K562 (cell line): Measurements from ENCODE around the gene SLC26A2. TPM values are rescaled to one million over a fixed set of nuclear protein-coding genes. Genes with fewer than 3 reads are reported as not detected.

Experiments
- ATAC-seq: fragments of 200-7000 bp; cut with Tn5 transposase; 3 replicates; pipeline ENCODE4 v1.9.1; 2020; ENCODE audit warnings: moderate library complexity
- BruUV-seq: library from RNA; stranded (reverse); fragments of 400-500 nt; replicated peaks from 2 replicates; lab custom pipeline; 2021; lab: Mats Ljungman, UMichigan
- CTCF ChIA-PET: fragments of 300-600 bp; formaldehyde crosslinking; extraction: SDS; loops from one replicate; lab custom pipeline; 2021; ENCODE audit warnings: low intra/inter-chr PET ratio; lab: Yijun Ruan, JAX
- POLR2A ChIA-PET: fragments of 300-600, 350-650 bp; sonication (Branson Sonifier 250); formaldehyde crosslinking; extraction: SDS; loops from one replicate; lab custom pipeline; 2021; ENCODE audit warnings: antibody characterized with exemption, inconsistent platforms; lab: Yijun Ruan, JAX
- DNase-seq, 4 experiments: peaks; one replicate each; pipeline versions ENCODE4 v3.0.0 to v3.0.0-alpha.2; 2011 to 2018; ENCODE audit warnings: low spot score in 3 of 4, mixed read lengths in 3 of 4; ENCODE audit errors: extremely low read depth in 1 of 4
- FAIRE-seq: peaks from 2 replicates; lab custom pipeline; 2011; peaks lifted over from hg19 to GRCh38; lab: Jason Lieb, UNC
- H2AFZ ChIP-seq: 2 replicates; pipeline ENCODE4 v1.6.0; 2011; ENCODE audit warnings: low read depth, low read length, control low read depth, inconsistent platforms
- H3K27ac ChIP-seq: fragments of 200-600 bp; 3 replicates; pipeline ENCODE4 v1.8.0; 2011; ENCODE audit warnings: low read depth, mild to moderate bottlenecking, control low read depth, inconsistent platforms, low read length, moderate library complexity, mixed read lengths; ENCODE audit errors: extremely low read depth
- H3K27me3 ChIP-seq, 2 experiments: fragments of 300-600 bp in 1 of 2; 2 replicates in 1 of 2; 3 replicates in 1 of 2; pipeline versions ENCODE4 v1.6.0 to v1.8.0; 2011; ENCODE audit warnings: inconsistent platforms in 2 of 2, low read length in 2 of 2, mild to moderate bottlenecking in 1 of 2, mixed read lengths in 1 of 2, moderate library complexity in 1 of 2; ENCODE audit not compliant: control insufficient read depth in 2 of 2, insufficient read depth in 2 of 2
- H3K36me3 ChIP-seq: fragments of 300-600 bp; 3 replicates; pipeline ENCODE4 v1.8.0; 2011; ENCODE audit warnings: mild to moderate bottlenecking, low read length, inconsistent platforms; ENCODE audit not compliant: control insufficient read depth, insufficient read depth
- H3K4me1 ChIP-seq, 2 experiments: fragments of 200-600 bp in 1 of 2; replicated peaks in 1 of 2; 2 replicates in 1 of 2; 3 replicates in 1 of 2; pipeline versions ENCODE4 v1.5.1 to v1.8.0; 2011; ENCODE audit warnings: inconsistent platforms in 2 of 2, low read length in 2 of 2, mild to moderate bottlenecking in 1 of 2, mixed read lengths in 1 of 2, moderate library complexity in 1 of 2; ENCODE audit not compliant: control insufficient read depth in 2 of 2, insufficient read depth in 2 of 2
- H3K4me2 ChIP-seq: 2 replicates; pipeline ENCODE4 v1.6.1; 2011; ENCODE audit warnings: low read length, control low read depth, inconsistent platforms, mixed read lengths; ENCODE audit not compliant: insufficient read depth
- H3K4me3 ChIP-seq: fragments of 200-600 bp; sonication (generic), shearing (Covaris generic); 2 replicates; pipeline ENCODE4 v1.5.1; 2016; ENCODE audit warnings: control low read depth, inconsistent platforms
- H3K79me2 ChIP-seq: fragments of 200-600 bp; 3 replicates; pipeline ENCODE4 v1.8.0; 2011; ENCODE audit warnings: low read length, inconsistent platforms; ENCODE audit not compliant: control insufficient read depth, insufficient read depth
- H3K9ac ChIP-seq, 2 experiments: 2 replicates each; pipeline versions ENCODE4 v1.6.0 to v1.6.1; 2011; ENCODE audit warnings: low read depth in 2 of 2, low read length in 2 of 2, control low read depth in 1 of 2, inconsistent platforms in 1 of 2, mild to moderate bottlenecking in 1 of 2, mixed read lengths in 1 of 2; ENCODE audit not compliant: insufficient read depth in 1 of 2
- H3K9me1 ChIP-seq: one replicate; pipeline ENCODE4 v1.6.0; 2011; ENCODE audit warnings: inconsistent platforms, mild to moderate bottlenecking, low read length, moderate library complexity; ENCODE audit not compliant: control insufficient read depth, insufficient read depth
- H3K9me3 ChIP-seq: replicated peaks from 2 replicates; pipeline ENCODE4 v1.5.1; 2011; ENCODE audit warnings: low read depth, low read length, inconsistent platforms; ENCODE audit not compliant: control insufficient read depth, insufficient read depth
- H4K20me1 ChIP-seq: replicated peaks from 2 replicates; pipeline ENCODE4 v1.6.1; 2011; ENCODE audit warnings: low read length, inconsistent platforms, mixed read lengths; ENCODE audit not compliant: control insufficient read depth, insufficient read depth
- ATF7 ChIP-seq: fragments of 450-650 bp; IDR thresholded peaks from 2 replicates; pipeline ENCODE4 v1.7.1; 2014; ENCODE audit warnings: mild to moderate bottlenecking, moderate library complexity
- BRF1 ChIP-seq: IDR thresholded peaks from 3 replicates; pipeline ENCODE4 v1.6.1; 2011; ENCODE audit warnings: borderline replicate concordance, mild to moderate bottlenecking; ENCODE audit not compliant: insufficient read length; ENCODE audit errors: extremely low read depth
- CBX3 ChIP-seq, 2 experiments: IDR thresholded peaks; 1 replicate in 1 of 2; 2 replicates in 1 of 2; pipeline ENCODE4 v1.6.1; 2012; ENCODE audit warnings: inconsistent platforms in 2 of 2, low read length in 2 of 2, borderline replicate concordance in 1 of 2, control low read depth in 1 of 2
- CC2D1A ChIP-seq: fragments of 450-650 bp; IDR thresholded peaks from 2 replicates; pipeline ENCODE4 v1.6.1; 2017; ENCODE audit warnings: mild to moderate bottlenecking
- CXXC5 ChIP-seq: fragments of 250-450 bp; sonication (Bioruptor Pico); IDR thresholded peaks from 2 replicates; pipeline ENCODE4 v1.8.0; 2022; ENCODE audit warnings: inconsistent platforms, mild to moderate bottlenecking, moderate library complexity
- FOXJ2 ChIP-seq: fragments of 200-800 bp; sonication (Bioruptor generic); IDR thresholded peaks from 2 replicates; pipeline ENCODE4 v1.6.1; 2016; ENCODE audit warnings: missing genetic modification characterization, missing compliant biosample characterization
- GTF2F1 ChIP-seq: IDR thresholded peaks from 2 replicates; pipeline ENCODE4 v1.6.1; 2011; ENCODE audit warnings: low read depth, low read length, improper control_type of control experiment
- KDM1A ChIP-seq, 2 experiments: fragments of 450-650 bp; IDR thresholded peaks; 2 replicates each; pipeline ENCODE4 v1.6.1; 2016; ENCODE audit warnings: mild to moderate bottlenecking in 2 of 2
- PHF8 ChIP-seq: fragments of 200-600 bp; sonication (generic); IDR thresholded peaks from 2 replicates; pipeline ENCODE4 v1.6.1; 2012; ENCODE audit warnings: mixed run types, mild to moderate bottlenecking, inconsistent platforms, low read length, moderate library complexity, borderline replicate concordance
- RAD21 ChIP-seq, 2 experiments: fragments of 250-450 bp in 1 of 2; fragments of 450-650 bp in 1 of 2; sonication (Bioruptor Pico) in 1 of 2; formaldehyde crosslinking in 1 of 2; IDR thresholded peaks in 1 of 2; conservative IDR thresholded peaks in 1 of 2; 2 replicates each; pipeline versions ENCODE4 v1.4.0 to v1.8.0; 2020 to 2022; ENCODE audit warnings: mild to moderate bottlenecking in 2 of 2, moderate library complexity in 1 of 2
- RCOR1 ChIP-seq, 2 experiments: IDR thresholded peaks; 2 replicates each; pipeline ENCODE4 v1.6.1; 2012; ENCODE audit warnings: low read depth in 2 of 2, low read length in 2 of 2, borderline replicate concordance in 1 of 2, improper control_type of control experiment in 1 of 2
- SPI1 ChIP-seq: IDR thresholded peaks from 2 replicates; pipeline ENCODE4 v1.6.1; 2011; ENCODE audit warnings: low read depth, low read length, control low read depth, borderline replicate concordance
- TBL1XR1 ChIP-seq, 2 experiments: IDR thresholded peaks; 2 replicates each; pipeline ENCODE4 v1.6.1; 2012; ENCODE audit warnings: improper control_type of control experiment in 2 of 2, low read length in 2 of 2, mild to moderate bottlenecking in 1 of 2
- TRIM24 ChIP-seq, 2 experiments: fragments of 450-650 bp; IDR thresholded peaks; 2 replicates each; pipeline ENCODE4 v1.6.1; 2016
- ZFP36 ChIP-seq: fragments of 150-350 bp; IDR thresholded peaks from 2 replicates; pipeline ENCODE4 v1.6.1; 2018; ENCODE audit warnings: low read length, low read depth; ENCODE audit not compliant: partially characterized antibody
- ZKSCAN1 ChIP-seq: fragments of 150-350 bp; IDR thresholded peaks from 2 replicates; pipeline ENCODE4 v1.6.1; 2016; ENCODE audit warnings: low read depth, low read length
- ZNF644 ChIP-seq: fragments of 200-800 bp; sonication (Bioruptor generic); IDR thresholded peaks from 2 replicates; pipeline ENCODE4 v1.6.1; 2016; ENCODE audit warnings: low read depth, missing genetic modification characterization, missing compliant biosample characterization
- ZNF766 ChIP-seq: fragments of 200-800 bp; sonication (Bioruptor generic); conservative IDR thresholded peaks from 2 replicates; pipeline ENCODE4 v1.6.1; 2016; ENCODE audit warnings: missing genetic modification characterization, missing compliant biosample characterization
- WGBS: fragments of 100-300 bp; shearing (Covaris generic); methylation state at CpG from one replicate; pipeline ENCODE4 v1.1.6; 2016; ENCODE audit warnings: low coverage, mixed read lengths; ENCODE audit not compliant: insufficient coverage; ENCODE audit errors: missing lambda C conversion rate; 5-methylcytosine and 5-hydroxymethylcytosine counted together
- in situ Hi-C: fragments of 300-500 bp; cut with MboI; formaldehyde crosslinking; loops from 4 replicates; pipeline ENCODE4 v1.15.0; 2018; ENCODE audit warnings: inconsistent platforms, mixed read lengths
- intact Hi-C: fragments of 100-400 bp; cut with micrococcal nuclease; formaldehyde crosslinking; loops from 2 replicates; pipeline ENCODE4 v1.14.2; 2022
- polyA plus RNA-seq, 8 experiments: library from polyadenylated mRNA; depleted of rRNA in 4 of 8; stranded (reverse) in 5 of 8; unstranded in 3 of 8; fragments of >200 nt; fragmentation: Nextera tagmentation in 2 of 8; fragmentation: Illumina TruSeq in 1 of 8; extraction: Ambion mirVana in 2 of 8; extraction: Trizol in 1 of 8; gene quantifications; 2 replicates each; pipeline versions ENCODE4 v1.2.1 to v1.2.3, GENCODE V29; 2011 to 2014; ENCODE audit warnings: inconsistent platforms in 1 of 8, missing spikeins in 1 of 8
- total RNA-seq, 7 experiments: library from RNA; depleted of rRNA in 6 of 7; stranded (reverse); fragments of >200 nt in 6 of 7; fragmentation: Illumina TruSeq in 2 of 7; extraction: Trizol in 2 of 7; gene quantifications; 2 replicates each; pipeline versions ENCODE4 v1.2.1 to v1.2.3, GENCODE V29; 2011 to 2021; ENCODE audit warnings: low replicate concordance in 1 of 7
- TF ChIP-seq, protein P1 (sequence below), 2 experiments: IDR thresholded peaks; 2 replicates each; pipeline ENCODE4 v1.6.1; 2011; ENCODE audit warnings: borderline replicate concordance in 1 of 2, control low read depth in 1 of 2, low read depth in 1 of 2, low read length in 1 of 2, mild to moderate bottlenecking in 1 of 2, mixed read lengths in 1 of 2, moderate library complexity in 1 of 2; ENCODE audit not compliant: insufficient read depth in 1 of 2, insufficient read length in 1 of 2, poor library complexity in 1 of 2, severe bottlenecking in 1 of 2; ENCODE audit errors: extremely low read depth in 1 of 2
- TF ChIP-seq, protein P2 (sequence below): fragments of 250-450 bp; sonication (Bioruptor Pico); IDR thresholded peaks from 2 replicates; pipeline ENCODE4 v1.8.0; 2022; ENCODE audit warnings: inconsistent platforms, mild to moderate bottlenecking, moderate library complexity, borderline replicate concordance

The SLC26A2 gene
- total and polyA plus RNA-seq, 9 of the 15 experiments (the other 6 are each of a cell fraction or from before 2014, with no cell fraction given): 1.1 to 6.3 (median 3.6) TPM

DNA sequence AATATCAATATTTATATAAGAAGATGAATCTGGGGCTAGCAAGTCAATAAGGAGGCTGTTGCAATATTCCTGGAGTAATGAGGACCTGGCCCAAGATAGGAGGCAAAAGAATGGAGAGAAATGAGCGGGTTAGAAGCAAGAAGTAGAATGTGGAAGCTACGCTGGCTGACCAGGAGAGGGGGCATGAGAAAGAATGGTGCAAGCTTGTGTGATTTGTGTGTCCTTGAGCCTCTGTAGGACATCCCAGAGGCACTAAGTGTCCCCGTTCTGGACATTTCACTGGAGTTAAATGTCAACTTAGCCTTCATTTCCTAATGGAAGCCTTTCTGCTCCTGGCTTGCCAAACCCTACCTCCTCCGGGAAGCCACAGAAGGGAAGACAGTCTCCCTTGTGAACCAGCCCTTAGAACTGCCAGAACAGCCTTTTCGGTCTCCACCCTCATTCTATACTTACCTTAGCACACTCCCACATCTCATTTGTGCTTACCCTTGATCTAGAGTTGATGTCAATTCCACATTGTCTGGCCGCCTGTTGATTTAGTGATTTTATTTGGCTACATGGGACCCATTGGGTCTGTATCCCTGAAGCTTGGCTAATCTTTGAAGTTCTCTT is 9.3 kb upstream of the SLC26A2 start:
- no TSS peak for BruUV-seq
- FAIRE-seq (peak; percentile 23), ATAC-seq (peak; percentile 94), DNase-seq (peak; percentile 44 to 62 (median 53))
- 17% methylated on average over 6 of the region's 6 CpGs for WGBS
- Histone ChIP-seq H3K4me1 (peaks cover 0 to 8% of the 10 kb centered on the region in 2 experiments; a peak in 2 of 5 replicates), H3K27ac (0 out of 3 replicates have a peak overlapping the region, but pooled peaks have one; percentile 8), H3K9me3 (no peaks in the 10 kb centered on the region), H2AFZ (peak overlapping the region; percentile 91), H4K20me1 (no peaks in the 10 kb centered on the region), H3K4me2 (peak overlapping the region; percentile 57), H3K79me2 (no peaks in the 10 kb centered on the region), H3K9me1 (no peaks in the 10 kb centered on the region), H3K36me3 (no peaks in the 10 kb centered on the region), H3K4me3 (no peak overlapping the region), H3K27me3 (no peaks in the 10 kb centered on the region), H3K9ac (peak overlapping the region in 1 of 2 experiments; percentile 17; a peak in 1 of 4 replicates)
- ChIA-PET POLR2A (interaction anchor here (0.7 to 2.3 kb wide), 7 partner anchors 8 to 100 kb away, joined by 3 to 12 read pairs (median 3); partner anchors contain the start of gene SLC26A2), CTCF (interaction anchor here (0.5 kb wide), 1 partner anchor 17 kb away, joined by 4 read pairs; no protein-coding TSS in a partner anchor)
- in situ Hi-C loops (no loop called here), intact Hi-C loops (no loop called here)
- TF ChIP-seq CBX3 (IDR thresholded peaks at IDR 0.05; ENCODE audit: borderline replicate concordance in 1 of 2, low read length in 2 of 2) (no peak), BRF1 (no peak), CXXC5 (0 out of 2 replicates have a peak, but pooled peaks have one; percentile 14), TRIM24 (IDR thresholded peaks at IDR 0.05) (no peak), FOXJ2 (tag) (no peak), ZFP36 (no peak), SPI1 (no peak), ZKSCAN1 (no peak), GTF2F1 (no peak), RCOR1 (IDR thresholded peaks at IDR 0.05; ENCODE audit: borderline replicate concordance in 1 of 2, low read depth in 2 of 2, low read length in 2 of 2) (0 out of 4 replicates have a peak, but pooled peaks of 1 of the 2 experiments have one; percentile 15), PHF8 (no peak), ZNF644 (no peak), RAD21 (CRISPR knock-in tag; conservative IDR thresholded peaks at IDR 0.05 in 1 of 2, IDR thresholded peaks at IDR 0.05 in 1 of 2) (peak; percentile 19 to 55; a peak in 3 of 4 replicates), ATF7 (peak; percentile 1; the same call in 1 of the 2 replicates), CC2D1A (no peak), KDM1A (IDR thresholded peaks at IDR 0.05) (no peak), ZNF766 (0 out of 2 replicates have a peak, but pooled peaks have one; percentile 16), TBL1XR1 (IDR thresholded peaks at IDR 0.05; ENCODE audit: low read length in 2 of 2) (no peak)
- TF ChIP-seq, protein P1, sequence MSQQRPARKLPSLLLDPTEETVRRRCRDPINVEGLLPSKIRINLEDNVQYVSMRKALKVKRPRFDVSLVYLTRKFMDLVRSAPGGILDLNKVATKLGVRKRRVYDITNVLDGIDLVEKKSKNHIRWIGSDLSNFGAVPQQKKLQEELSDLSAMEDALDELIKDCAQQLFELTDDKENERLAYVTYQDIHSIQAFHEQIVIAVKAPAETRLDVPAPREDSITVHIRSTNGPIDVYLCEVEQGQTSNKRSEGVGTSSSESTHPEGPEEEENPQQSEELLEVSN (IDR thresholded peaks at IDR 0.05; ENCODE audit: borderline replicate concordance in 1 of 2, extremely low read depth in 1 of 2, insufficient read depth in 1 of 2, insufficient read length in 1 of 2, low read depth in 1 of 2, low read length in 1 of 2, poor library complexity in 1 of 2, severe bottlenecking in 1 of 2): no peak
- TF ChIP-seq, protein P2, sequence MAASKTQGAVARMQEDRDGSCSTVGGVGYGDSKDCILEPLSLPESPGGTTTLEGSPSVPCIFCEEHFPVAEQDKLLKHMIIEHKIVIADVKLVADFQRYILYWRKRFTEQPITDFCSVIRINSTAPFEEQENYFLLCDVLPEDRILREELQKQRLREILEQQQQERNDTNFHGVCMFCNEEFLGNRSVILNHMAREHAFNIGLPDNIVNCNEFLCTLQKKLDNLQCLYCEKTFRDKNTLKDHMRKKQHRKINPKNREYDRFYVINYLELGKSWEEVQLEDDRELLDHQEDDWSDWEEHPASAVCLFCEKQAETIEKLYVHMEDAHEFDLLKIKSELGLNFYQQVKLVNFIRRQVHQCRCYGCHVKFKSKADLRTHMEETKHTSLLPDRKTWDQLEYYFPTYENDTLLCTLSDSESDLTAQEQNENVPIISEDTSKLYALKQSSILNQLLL: no peak
